Esophagus (tissue), 2 donors: ENCODE measurements around the gene LRMDA. TPM values are rescaled to one million over a fixed set of nuclear protein-coding genes. Genes with fewer than 3 reads are reported as not detected.

Source experiments
- H3K27ac ChIP-seq, 2 donors: one replicate each; pipeline ENCODE4 v1.5.1; 2013; ENCODE audit warnings: low read depth in 2 of 2, mild to moderate bottlenecking in 2 of 2, inconsistent platforms in 1 of 2, low read length in 1 of 2, moderate library complexity in 1 of 2
- H3K27me3 ChIP-seq, 2 donors: one replicate each; pipeline ENCODE4 v1.6.1; 2013; ENCODE audit warnings: low read length in 2 of 2, control low read depth in 1 of 2, mild to moderate bottlenecking in 1 of 2; ENCODE audit not compliant: insufficient read depth in 2 of 2, control insufficient read depth in 1 of 2
- H3K36me3 ChIP-seq, 2 donors: one replicate each; pipeline ENCODE4 v1.6.1; 2013; ENCODE audit warnings: low read length in 1 of 2; ENCODE audit not compliant: control insufficient read depth in 2 of 2, insufficient read depth in 2 of 2
- H3K4me1 ChIP-seq, 2 donors: one replicate each; pipeline ENCODE4 v1.6.1; 2013; ENCODE audit warnings: low read length in 1 of 2; ENCODE audit not compliant: control insufficient read depth in 2 of 2, insufficient read depth in 2 of 2
- H3K4me3 ChIP-seq, 2 donors: one replicate each; pipeline ENCODE4 v1.5.1; 2013; ENCODE audit warnings: low read length in 2 of 2, mild to moderate bottlenecking in 2 of 2, low read depth in 1 of 2, moderate library complexity in 1 of 2
- H3K9me3 ChIP-seq, 2 donors: one replicate each; pipeline ENCODE4 v1.6.1; 2013; ENCODE audit warnings: mild to moderate bottlenecking in 2 of 2, low read depth in 1 of 2, low read length in 1 of 2, moderate library complexity in 1 of 2; ENCODE audit not compliant: control insufficient read depth in 2 of 2, insufficient read depth in 1 of 2
- WGBS, 2 donors: extraction: QIAGEN DNeasy Blood & Tissue Kit; methylation state at CpG; one replicate each; pipeline ENCODE4 v1.1.7; 2013; 5-methylcytosine and 5-hydroxymethylcytosine counted together
- polyA plus RNA-seq, 2 donors: library from polyadenylated mRNA; stranded (reverse); fragments of 200-250 nt; gene quantifications; one replicate each; pipeline ENCODE4 v1.2.3, GENCODE V29; 2013
- donor health status: healthy with polysubstance abuse.
- donor health status: Bipolar disorder and iron deficiency.

The LRMDA gene
- polyA plus RNA-seq, 2 donors, result 1.8 to 4.0 TPM

DNA sequence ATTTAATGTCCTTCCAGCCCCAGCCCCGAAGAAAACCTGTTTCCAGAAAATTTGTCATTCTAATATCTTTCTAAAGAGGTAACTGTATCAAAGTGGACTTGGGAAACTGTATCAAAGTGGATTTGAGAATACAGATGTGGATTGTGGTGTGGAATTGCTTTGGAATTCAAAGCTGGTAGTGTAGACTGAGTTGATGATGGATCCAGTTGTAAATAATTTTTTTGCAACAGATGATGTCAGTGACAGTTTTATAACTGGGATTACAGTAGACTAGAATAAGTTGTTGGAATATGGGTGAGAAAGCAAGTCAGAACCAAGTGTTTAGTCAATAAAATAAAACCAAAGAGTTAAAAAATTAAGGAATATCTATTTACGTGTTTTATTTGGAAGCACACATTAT is 202.1 kb downstream of the LRMDA start:
- no peaks in the 10 kb centered on the region for H3K36me3 ChIP-seq
- H3K27me3 ChIP-seq, result no peaks in the 10 kb centered on the region
- H3K4me3 ChIP-seq, result no peak overlapping the region
- H3K27ac ChIP-seq, result no peak overlapping the region
- H3K4me1 ChIP-seq, result no peaks in the 10 kb centered on the region
- WGBS, 2 donors, result 78 to 83% methylated on average over 2 of the region's 2 CpGs
- H3K9me3 ChIP-seq, result no peaks in the 10 kb centered on the region

DNA sequence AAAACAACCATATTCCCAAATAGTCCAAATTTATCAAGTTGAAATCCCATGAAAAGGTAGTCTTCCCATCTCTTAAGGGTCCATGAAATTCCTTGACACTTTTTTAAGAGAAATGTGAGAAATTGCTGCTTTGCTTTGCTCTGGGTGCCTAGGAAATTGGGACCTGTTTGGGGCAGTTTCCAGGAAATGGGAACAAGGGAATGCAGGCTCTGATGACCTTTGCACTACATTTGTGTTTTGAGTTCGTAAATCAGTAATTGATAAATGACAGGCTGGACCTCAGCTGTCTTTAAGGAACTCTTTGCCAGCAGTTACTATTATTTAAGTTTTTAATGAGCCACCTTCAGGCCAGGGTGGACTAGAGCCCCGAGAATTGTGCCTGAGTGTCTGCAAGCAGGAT is 203.5 kb downstream of the LRMDA start:
- Histone ChIP-seq H3K36me3 (no peaks in the 10 kb centered on the region), H3K9me3 (no peaks in the 10 kb centered on the region), H3K4me3 (no peak overlapping the region), H3K27me3 (no peaks in the 10 kb centered on the region), H3K4me1 (no peaks in the 10 kb centered on the region), H3K27ac (no peak overlapping the region)
- WGBS, 2 donors, result 67 to 92% methylated on average over 2 of the region's 2 CpGs

DNA sequence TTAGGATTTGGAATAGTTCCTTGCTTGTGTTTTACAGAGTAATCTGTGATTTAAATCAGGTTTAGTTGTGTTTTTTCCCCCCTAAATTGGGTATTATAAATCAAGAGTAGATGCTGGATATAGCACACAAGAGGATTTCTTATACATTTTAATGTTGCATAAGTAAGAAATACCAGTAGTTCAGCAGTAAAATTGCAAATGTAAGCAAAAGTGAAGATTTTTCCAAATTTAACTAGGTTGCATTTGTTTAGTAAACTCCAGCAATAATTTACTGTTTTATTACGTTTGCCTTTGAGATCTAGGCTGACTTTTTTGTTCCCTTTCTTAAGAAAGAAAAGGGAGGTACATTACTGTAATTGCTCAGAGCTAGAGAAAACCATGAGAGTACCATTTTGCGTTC is 207.3 kb downstream of the LRMDA start:
- H3K4me3 ChIP-seq, result no peak overlapping the region

DNA sequence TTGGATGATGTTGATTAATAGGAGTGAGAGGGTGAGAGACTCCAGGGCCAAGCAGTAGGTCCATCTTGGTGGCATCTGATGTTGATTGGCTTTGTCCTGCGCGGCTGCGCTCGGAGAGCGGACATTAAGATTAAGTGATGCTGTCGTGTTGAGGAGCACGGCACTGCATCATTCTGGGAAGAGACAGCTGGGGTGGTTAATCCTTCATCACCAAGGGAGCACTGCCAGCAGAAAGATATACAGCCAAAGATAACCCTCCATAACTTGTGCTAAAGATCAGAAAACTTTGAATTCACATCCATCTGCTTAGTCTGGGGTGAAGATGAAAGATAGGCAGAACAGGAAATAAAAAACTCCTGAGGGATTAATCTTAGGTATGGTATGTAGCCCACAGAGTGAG is 208.3 kb downstream of the LRMDA start:
- H3K27me3 ChIP-seq, result no peaks in the 10 kb centered on the region
- H3K9me3 ChIP-seq, result no peaks in the 10 kb centered on the region
- no peaks in the 10 kb centered on the region for H3K36me3 ChIP-seq
- 89 to 90% methylated on average over 7 of the region's 7 CpGs for WGBS, 2 donors
- no peak overlapping the region for H3K27ac ChIP-seq
- peaks cover 0 to 2% of the 10 kb centered on the region in 2 donors for H3K4me1 ChIP-seq
- no peak overlapping the region for H3K4me3 ChIP-seq

More for the DNA sequence above, 207.3 kb downstream of the LRMDA start:
- Histone ChIP-seq H3K9me3 (no peaks in the 10 kb centered on the region), H3K36me3 (no peaks in the 10 kb centered on the region), H3K27ac (no peak overlapping the region), H3K27me3 (no peaks in the 10 kb centered on the region), H3K4me1 (no peaks in the 10 kb centered on the region)
- WGBS, 2 donors, result 85 to 89% methylated on average over 2 of the region's 2 CpGs

DNA sequence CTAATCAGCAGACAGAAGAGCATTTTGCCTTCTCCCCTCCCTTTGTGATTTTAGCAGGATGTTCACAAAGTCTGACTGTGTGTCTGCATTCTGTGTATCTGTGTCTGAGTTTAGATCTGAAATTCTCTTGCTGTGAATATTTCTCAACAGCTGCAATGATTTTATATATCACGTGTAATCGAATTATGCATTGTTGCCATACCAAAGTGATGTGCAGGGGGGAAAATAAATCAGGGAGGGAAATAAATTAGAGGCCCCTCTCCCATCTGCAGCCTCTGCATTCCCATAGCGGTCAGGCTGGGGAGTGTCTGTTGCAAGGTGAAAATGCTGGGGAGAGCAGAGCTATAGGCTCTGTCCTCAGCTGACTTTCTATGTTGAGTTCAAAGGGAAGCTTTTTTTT is 209.0 kb downstream of the LRMDA start:
- 84 to 89% methylated on average over 3 of the region's 3 CpGs for WGBS, 2 donors
- Histone ChIP-seq H3K4me1 (peaks cover 0 to 2% of the 10 kb centered on the region in 2 donors), H3K36me3 (no peaks in the 10 kb centered on the region), H3K9me3 (no peaks in the 10 kb centered on the region), H3K27ac (no peak overlapping the region), H3K27me3 (no peaks in the 10 kb centered on the region), H3K4me3 (no peak overlapping the region)

DNA sequence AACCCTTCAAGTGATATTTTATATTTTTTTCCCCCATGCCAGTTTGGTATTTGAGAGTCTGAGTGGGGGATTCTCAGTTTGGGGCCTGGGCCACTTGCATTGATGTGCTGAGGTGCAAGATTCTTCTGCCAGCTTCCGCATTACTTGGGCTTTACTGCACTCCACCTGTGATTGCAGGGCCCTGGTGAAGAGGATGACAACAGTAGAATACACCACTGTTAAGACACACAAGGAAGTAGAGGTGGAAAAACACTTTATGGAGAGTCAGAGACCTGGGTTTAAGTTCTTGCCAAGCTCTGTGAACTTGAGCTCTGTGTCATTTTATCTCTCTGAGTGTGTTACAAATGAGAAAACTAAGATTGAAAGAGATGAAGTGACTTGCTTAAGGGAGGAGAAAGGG is 209.4 kb downstream of the LRMDA start:
- no peak overlapping the region for H3K27ac ChIP-seq
- WGBS, 2 donors, result 84 to 90% methylated on average over 1 of the region's 1 CpG

DNA sequence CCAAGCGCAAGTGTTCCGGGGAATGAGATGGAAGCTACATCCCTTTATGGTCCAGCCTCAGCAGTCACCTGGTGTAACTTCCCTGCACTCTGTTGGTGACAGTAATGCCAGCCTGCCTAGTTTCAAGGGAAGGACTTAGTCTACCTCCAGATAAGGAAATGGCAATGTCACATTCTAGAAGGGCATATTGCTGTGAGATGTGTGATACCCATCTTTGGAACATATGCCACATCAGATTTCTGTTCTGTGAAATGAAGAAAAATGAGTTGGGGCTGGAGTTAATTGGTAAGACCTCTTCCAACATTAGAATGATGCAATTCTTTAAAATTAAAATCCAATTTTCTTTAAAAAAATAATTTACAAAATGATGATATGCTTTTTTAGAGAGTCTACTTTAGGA is 212.0 kb downstream of the LRMDA start:
- H3K27ac ChIP-seq, result no peak overlapping the region
- H3K9me3 ChIP-seq, result no peaks in the 10 kb centered on the region
- WGBS, 2 donors, result 94 to 99% methylated on average over 2 of the region's 2 CpGs
- no peak overlapping the region for H3K4me3 ChIP-seq
- H3K36me3 ChIP-seq, result no peaks in the 10 kb centered on the region
- no peaks in the 10 kb centered on the region for H3K27me3 ChIP-seq
- peaks cover 0 to 2% of the 10 kb centered on the region in 2 donors for H3K4me1 ChIP-seq

More for the DNA sequence above, 209.4 kb downstream of the LRMDA start:
- Histone ChIP-seq H3K27me3 (no peaks in the 10 kb centered on the region), H3K9me3 (no peaks in the 10 kb centered on the region), H3K4me3 (no peak overlapping the region), H3K4me1 (peaks cover 0 to 2% of the 10 kb centered on the region in 2 donors), H3K36me3 (no peaks in the 10 kb centered on the region)

DNA sequence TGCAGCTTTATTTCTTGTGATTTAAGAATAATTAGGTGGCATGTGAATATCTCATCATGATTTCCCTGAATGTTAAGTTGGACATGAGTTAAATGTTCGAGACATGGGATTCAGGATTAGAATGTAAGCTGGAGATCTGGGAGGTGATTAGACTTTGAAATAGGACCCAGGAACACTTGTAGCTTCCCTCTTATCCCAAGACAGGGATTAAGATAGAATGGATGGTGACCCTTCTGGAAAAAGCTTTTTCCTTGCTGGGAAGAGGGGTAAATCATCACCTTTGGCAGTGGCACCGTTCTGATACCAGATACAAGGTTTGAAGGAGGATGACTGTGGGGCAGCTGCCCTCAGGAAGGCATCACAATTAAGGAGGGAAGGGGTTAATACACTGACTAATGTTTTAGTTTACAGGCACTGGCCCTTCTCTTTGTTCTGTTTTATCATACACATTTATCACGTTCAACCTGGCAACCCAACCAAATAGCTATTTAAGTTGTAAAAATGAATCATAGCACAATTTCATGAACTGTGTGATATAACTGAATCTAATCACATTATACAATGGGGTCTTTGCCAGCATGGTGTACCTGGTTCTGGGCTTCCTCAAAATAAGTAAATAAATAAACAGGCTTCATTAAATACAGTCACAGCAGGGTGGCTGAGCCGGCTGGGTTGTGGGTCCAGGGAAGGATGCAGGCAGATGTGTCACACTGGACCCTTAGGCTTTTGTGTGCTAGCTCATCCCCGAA is 212.7 kb downstream of the LRMDA start:
- Histone ChIP-seq H3K4me3 (no peak overlapping the region), H3K9me3 (no peaks in the 10 kb centered on the region)
- WGBS, 2 donors, result 64 to 76% methylated on average over 5 of the region's 5 CpGs

DNA sequence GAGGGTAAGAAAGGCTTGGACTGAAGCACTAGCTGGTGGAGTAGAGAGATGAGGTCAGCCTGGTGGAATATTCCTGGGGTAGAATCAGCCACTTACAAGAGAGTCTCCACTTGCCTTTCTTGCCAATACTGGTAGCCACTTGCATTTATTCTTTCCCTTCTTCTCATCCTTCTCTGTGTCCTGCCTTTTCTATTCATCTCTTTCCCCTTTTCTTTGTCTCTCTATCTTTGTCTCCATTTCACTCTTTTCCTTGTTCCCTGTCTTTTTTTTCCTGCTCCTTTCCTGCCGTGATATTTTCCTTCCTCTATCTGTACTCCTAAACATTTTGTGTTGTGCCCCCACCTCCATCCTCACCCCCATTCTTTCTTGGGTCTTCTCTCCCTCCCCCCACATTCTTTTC is 214.3 kb downstream of the LRMDA start:
- Histone ChIP-seq H3K27ac (no peak overlapping the region), H3K9me3 (no peaks in the 10 kb centered on the region), H3K27me3 (no peaks in the 10 kb centered on the region), H3K4me3 (no peak overlapping the region), H3K36me3 (no peaks in the 10 kb centered on the region), H3K4me1 (peaks cover 0 to 2% of the 10 kb centered on the region in 2 donors)
- WGBS, 2 donors, result 58 to 82% methylated on average over 1 of the region's 1 CpG

More for the DNA sequence above, 212.7 kb downstream of the LRMDA start:
- Histone ChIP-seq H3K36me3 (no peaks in the 10 kb centered on the region), H3K27ac (no peak overlapping the region), H3K4me1 (peaks cover 0 to 2% of the 10 kb centered on the region in 2 donors), H3K27me3 (no peaks in the 10 kb centered on the region)
